ENCODE measurements around the gene M6PR.

DNA sequence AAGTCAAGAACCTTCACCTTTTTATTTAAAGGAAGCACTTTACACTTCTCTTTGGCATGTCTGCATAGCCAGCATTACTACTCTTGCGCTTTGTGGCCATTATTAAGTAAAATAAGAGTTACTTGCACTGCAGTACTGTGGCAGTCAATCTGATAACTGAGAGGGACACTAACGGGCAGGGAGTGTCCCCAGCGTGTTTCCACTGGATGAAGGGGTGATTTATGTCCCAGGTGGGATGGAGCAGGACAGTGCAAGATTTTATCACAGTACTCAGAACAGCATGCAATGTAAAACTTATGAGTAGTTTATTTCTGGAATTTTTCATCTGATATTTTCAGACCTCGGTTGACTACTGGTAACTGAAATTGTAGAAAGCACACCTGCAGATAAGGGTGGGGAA is 8.1 kb upstream of the M6PR start:
- TF ChIP-seq, protein P1, sequence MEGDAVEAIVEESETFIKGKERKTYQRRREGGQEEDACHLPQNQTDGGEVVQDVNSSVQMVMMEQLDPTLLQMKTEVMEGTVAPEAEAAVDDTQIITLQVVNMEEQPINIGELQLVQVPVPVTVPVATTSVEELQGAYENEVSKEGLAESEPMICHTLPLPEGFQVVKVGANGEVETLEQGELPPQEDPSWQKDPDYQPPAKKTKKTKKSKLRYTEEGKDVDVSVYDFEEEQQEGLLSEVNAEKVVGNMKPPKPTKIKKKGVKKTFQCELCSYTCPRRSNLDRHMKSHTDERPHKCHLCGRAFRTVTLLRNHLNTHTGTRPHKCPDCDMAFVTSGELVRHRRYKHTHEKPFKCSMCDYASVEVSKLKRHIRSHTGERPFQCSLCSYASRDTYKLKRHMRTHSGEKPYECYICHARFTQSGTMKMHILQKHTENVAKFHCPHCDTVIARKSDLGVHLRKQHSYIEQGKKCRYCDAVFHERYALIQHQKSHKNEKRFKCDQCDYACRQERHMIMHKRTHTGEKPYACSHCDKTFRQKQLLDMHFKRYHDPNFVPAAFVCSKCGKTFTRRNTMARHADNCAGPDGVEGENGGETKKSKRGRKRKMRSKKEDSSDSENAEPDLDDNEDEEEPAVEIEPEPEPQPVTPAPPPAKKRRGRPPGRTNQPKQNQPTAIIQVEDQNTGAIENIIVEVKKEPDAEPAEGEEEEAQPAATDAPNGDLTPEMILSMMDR (IDR thresholded peaks at IDR 0.05) = no peak
- no peak for TF ChIP-seq POLR2A (IDR thresholded peaks at IDR 0.05)

Measured in vagina (tissue), 2 donors.